Measurements from ENCODE around the gene CDH4.
"Not testable (repeated sequence)": the region's sequence is repeated elsewhere in the genome, so short reads cannot be mapped to it uniquely, and the experiment has no call there.

Gene CDH4

DNA sequence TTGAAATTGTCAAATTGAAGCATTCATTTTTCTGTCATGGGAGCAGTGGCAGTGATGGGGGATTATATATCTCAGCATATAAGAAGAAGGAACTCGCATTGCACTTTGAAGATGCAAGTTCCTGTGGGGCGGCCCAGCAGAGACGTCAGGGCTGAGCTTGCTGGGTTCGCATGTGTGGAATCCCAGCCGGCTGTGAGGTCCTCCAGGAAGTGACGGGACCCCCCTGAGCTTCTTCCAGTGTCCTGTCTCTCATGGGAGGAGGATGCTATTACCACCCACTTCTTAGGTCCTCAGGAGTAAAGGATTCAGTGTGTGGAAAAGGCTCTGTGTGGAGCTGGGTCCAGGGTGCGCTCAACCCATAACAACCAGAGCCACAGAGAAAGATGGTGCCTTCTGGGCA is 201.2 kb downstream of the CDH4 start:
- in situ Hi-C loops (cut with HindIII; ENCODE audit: low sequenced_read_pairs), result no loop called here
- TF ChIP-seq, protein P1, sequence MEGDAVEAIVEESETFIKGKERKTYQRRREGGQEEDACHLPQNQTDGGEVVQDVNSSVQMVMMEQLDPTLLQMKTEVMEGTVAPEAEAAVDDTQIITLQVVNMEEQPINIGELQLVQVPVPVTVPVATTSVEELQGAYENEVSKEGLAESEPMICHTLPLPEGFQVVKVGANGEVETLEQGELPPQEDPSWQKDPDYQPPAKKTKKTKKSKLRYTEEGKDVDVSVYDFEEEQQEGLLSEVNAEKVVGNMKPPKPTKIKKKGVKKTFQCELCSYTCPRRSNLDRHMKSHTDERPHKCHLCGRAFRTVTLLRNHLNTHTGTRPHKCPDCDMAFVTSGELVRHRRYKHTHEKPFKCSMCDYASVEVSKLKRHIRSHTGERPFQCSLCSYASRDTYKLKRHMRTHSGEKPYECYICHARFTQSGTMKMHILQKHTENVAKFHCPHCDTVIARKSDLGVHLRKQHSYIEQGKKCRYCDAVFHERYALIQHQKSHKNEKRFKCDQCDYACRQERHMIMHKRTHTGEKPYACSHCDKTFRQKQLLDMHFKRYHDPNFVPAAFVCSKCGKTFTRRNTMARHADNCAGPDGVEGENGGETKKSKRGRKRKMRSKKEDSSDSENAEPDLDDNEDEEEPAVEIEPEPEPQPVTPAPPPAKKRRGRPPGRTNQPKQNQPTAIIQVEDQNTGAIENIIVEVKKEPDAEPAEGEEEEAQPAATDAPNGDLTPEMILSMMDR (IDR thresholded peaks at IDR 0.05; ENCODE audit: low read depth, low read length), result no peak
- H3K4me3 ChIP-seq (ENCODE audit: low read depth, low read length), result no peak overlapping the region
- DNase-seq (ENCODE audit: low read depth, low spot score), result no peak

DNA sequence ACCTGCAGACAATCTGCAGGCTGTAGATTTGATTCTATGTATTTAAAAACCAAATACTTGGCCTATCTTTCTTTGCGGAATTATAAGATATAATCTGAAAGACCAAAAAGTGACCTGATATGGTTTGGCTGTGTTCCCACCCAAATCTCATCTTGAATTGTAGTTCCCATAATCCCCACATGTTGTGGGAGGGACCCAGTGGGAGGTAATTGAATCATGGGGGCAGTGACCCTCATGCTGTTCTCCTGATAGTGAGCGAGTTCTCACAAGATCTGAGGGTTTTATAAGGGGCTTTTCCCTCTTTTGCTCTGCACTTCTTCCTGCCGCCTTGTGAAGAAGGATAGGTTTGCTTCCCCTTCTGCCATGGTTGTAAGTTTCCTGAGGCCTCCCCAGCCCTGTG is 201.6 kb downstream of the CDH4 start:
- H3K4me3 ChIP-seq (ENCODE audit: low read depth, low read length); in situ Hi-C loops (cut with HindIII; ENCODE audit: low sequenced_read_pairs); DNase-seq (ENCODE audit: low read depth, low spot score): not testable (repeated sequence)

DNA sequence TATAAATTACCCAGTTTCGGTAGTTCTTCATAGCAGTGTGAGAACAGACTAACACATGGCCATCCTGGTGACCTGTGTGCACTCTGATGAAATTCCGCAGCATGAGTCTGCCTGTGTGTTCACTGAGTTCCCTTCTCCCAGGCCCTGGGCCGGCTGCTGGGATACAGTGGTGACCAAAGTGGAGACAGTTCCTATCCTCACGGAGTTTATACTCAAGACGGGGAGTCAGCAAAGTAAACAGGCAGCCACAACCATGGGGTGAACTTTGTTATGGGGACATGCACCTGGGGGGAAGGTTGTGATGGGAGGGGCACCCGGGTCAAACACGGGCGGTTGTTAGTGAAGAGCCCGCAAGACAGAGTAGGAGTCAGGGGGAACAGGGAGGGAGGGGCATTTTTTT is 202.0 kb downstream of the CDH4 start:
- no peak overlapping the region for H3K4me3 ChIP-seq (ENCODE audit: low read depth, low read length)
- no peak for DNase-seq (ENCODE audit: low read depth, low spot score)
- in situ Hi-C loops (cut with HindIII; ENCODE audit: low sequenced_read_pairs), result no loop called here
- TF ChIP-seq, protein P1 (IDR thresholded peaks at IDR 0.05; ENCODE audit: low read depth, low read length), result no peak

DNA sequence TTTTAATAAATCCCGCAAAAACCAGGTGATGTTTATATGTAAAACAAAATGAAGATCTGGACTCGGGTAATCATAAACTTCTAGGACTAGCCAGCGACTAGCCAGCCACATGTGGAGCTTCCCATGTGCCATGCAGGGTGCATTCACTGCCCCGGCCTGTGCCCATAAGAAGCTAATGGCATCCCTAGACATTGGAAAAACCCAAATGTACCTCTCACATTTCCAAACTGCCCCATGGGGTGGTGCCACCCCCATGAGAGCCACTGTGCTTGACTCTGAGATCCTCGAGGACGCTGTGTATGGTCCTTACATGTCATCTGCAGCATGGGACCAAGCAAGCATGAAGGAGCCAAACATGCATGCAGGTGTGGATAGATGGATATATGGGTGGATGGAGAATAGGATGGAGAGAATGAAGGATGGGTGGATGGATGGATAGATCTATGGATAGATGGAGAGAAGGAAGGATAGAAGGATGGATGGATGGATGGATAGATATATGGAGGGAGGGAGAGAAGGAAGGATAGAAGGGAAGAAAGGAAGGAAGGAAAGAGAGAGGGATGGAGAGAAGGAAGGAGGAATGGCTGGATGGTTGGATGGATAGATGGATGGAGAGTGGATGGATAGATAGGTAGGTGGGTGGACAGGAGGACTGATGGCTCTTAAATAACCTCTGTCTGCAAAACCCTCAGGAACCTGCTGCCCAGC is 203.6 kb downstream of the CDH4 start:
- no peak for DNase-seq (ENCODE audit: low read depth, low spot score)
- in situ Hi-C loops (cut with HindIII; ENCODE audit: low sequenced_read_pairs), result no loop called here
- TF ChIP-seq, protein P1 (IDR thresholded peaks at IDR 0.05; ENCODE audit: low read depth, low read length), result no peak
- no peak overlapping the region for H3K4me3 ChIP-seq (ENCODE audit: low read depth, low read length)

DNA sequence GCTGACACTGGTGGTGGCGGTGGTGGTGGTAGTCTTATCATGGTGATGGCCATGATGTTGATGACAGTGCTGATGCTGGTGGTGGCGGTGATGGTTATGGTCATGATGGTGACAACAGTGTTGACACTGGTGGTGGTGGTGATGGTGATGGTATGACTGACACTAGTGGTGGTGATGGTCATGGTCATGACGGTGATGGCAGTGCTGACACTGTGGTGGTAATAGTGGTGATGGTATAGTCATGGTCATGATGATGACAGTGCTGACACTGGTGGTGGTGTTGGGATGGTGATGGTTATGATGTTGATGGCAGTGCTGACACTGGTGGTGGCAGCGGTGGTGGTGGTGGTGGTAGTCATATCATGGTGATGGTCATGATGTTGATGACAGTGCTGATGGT is 205.7 kb downstream of the CDH4 start:
- TF ChIP-seq, protein P1 (IDR thresholded peaks at IDR 0.05; ENCODE audit: low read depth, low read length), result no peak
- H3K4me3 ChIP-seq (ENCODE audit: low read depth, low read length), result no peak overlapping the region
- no peak for DNase-seq (ENCODE audit: low read depth, low spot score)
- in situ Hi-C loops (cut with HindIII; ENCODE audit: low sequenced_read_pairs), result no loop called here

DNA sequence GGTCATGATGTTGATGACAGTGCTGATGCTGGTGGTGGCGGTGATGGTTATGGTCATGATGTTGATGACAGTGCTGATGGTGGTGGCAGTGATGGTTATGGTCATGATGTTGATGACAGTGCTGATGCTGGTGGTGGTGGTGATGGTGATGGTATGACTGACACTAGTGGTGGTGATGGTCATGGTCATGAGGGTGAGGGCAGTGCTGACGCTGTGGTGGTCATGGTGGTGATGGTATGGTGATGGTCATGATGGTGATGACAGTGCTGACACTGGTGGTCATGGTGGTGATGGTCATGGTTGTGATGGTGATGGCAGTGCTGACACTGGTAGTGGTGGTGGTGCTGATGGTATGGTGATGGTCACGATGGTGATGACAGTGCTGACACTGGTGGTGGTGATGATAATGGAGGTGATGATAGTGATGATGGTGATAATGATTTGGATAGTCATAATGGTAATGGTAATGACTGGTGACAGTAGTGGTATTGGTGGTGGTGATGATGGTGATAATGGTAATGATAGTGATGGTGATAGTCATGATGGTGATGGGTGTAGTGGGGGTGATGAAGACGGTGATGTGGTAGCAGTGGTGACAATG is 206.2 kb downstream of the CDH4 start:
- in situ Hi-C loops (cut with HindIII; ENCODE audit: low sequenced_read_pairs), result no loop called here
- TF ChIP-seq, protein P1 (IDR thresholded peaks at IDR 0.05; ENCODE audit: low read depth, low read length), result no peak
- H3K4me3 ChIP-seq (ENCODE audit: low read depth, low read length), result no peak overlapping the region
- DNase-seq (ENCODE audit: low read depth, low spot score), result no peak

- no peak overlapping the region for H3K4me3 ChIP-seq (ENCODE audit: low read depth, low read length)
- in situ Hi-C loops (cut with HindIII; ENCODE audit: low sequenced_read_pairs), result no loop called here
- no peak for DNase-seq (ENCODE audit: low read depth, low spot score)
- TF ChIP-seq, protein P1 (IDR thresholded peaks at IDR 0.05; ENCODE audit: low read depth, low read length), result no peak
Observed at GRCh38 chr20:61459266-61459665, 207.2 kb downstream of the CDH4 start.

Measured in astrocyte of the spinal cord (primary cell).